Omental fat pad (tissue), 4 donors: ENCODE data around the gene MAP10. TPM values are rescaled to one million over a fixed set of nuclear protein-coding genes. Genes with fewer than 3 reads are reported as not detected.

Experiments used
- ATAC-seq: fragments of 150-250 bp; one replicate; pipeline ENCODE4 v1.9.1; 2016; ENCODE audit warnings: mild to moderate bottlenecking, moderate library complexity; ENCODE audit not compliant: low FRiP score
- DNase-seq: peaks from one replicate; pipeline ENCODE4 v3.0.0-alpha.2; 2019; ENCODE audit warnings: low spot score
- CTCF ChIP-seq, 3 donors: fragments of 450-650 bp; IDR thresholded peaks; one replicate each; pipeline ENCODE4 v1.5.1; 2016 to 2017; ENCODE audit warnings: antibody characterized with exemption in 3 of 3, mild to moderate bottlenecking in 3 of 3, moderate library complexity in 2 of 3
- small RNA-seq: library from RNA; depleted of rRNA; stranded (forward); fragments of <200 nt; gene quantifications from one replicate; pipeline ENCODE3, GENCODE V24; 2016
- total RNA-seq, 4 donors: library from RNA; depleted of rRNA; stranded (reverse); fragments of >200 nt; gene quantifications; one replicate each; pipeline ENCODE4 v1.1.0, GENCODE V29; 2016

Gene MAP10
- total RNA-seq, 4 donors from 2014 or later, result 0.56 to 4.6 (median 1.2) TPM

DNA sequence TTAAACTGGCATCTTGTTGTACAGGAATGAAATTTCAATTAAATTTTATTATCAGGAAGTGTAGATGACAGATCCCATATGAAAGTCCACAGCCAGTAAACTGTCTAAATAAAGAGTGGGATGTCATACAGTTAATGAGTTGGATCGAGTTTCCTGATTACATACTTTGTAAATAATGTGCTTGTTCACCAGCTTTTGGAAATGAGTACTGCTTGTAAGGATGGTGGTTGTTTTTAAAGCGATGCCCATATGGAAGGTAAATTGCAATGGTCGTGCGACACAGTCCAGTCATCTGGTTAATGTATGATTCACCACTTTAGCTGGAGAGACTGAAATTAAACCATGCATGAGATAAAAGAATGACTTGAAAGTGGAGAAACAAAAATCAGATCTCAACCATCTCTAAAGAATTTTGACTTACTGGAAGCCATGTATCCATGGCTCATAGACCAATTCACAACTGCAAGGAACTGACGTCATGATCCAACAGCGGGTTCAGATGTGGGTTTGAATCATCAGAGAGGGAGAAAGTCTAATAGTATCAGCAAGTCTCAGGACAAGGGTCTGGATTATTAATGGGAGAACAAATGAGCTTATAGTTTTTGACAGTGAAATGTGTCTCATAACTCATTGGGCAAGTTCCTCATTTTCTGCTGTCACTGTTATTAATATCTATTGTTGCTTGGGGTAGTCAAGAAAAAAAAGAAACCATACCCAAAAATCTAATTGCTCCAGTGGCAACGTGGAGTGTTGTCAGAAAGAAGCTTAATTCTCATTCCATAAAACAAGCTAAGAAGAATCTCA lies 49.0 kb downstream of the MAP10 start:
- ATAC-seq (no peak), DNase-seq (no peak)

DNA sequence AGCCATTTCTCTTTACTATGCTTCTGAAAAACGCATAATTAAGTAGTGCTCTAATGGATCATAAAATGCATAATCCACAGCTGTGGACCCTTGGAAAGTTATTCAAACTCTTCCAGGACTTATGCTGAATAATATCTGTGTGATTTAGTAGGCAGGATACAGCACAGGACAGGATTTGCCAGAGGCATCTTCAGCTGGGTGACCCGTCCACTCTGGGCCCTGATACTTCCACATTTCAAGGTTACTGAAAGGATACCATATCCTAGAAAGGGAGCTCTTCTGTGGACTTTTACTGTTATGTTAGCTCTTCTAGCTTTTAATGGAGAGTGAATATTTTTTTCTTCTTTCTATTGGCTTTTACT lies 49.6 kb downstream of the MAP10 start:
- ATAC-seq (no peak), DNase-seq (no peak)
- TF ChIP-seq CTCF (IDR thresholded peaks at IDR 0.05), result no peak

More for the DNA sequence above, 49.0 kb downstream of the MAP10 start:
- no peak for TF ChIP-seq CTCF (IDR thresholded peaks at IDR 0.05)

GRCh38 chr1:232856541-232856940 lies 51.3 kb downstream of the MAP10 start:
- no peak for TF ChIP-seq CTCF (IDR thresholded peaks at IDR 0.05)
- no peak for ATAC-seq
- DNase-seq, result no peak

Small RNA genes lying within 50 kb of the gene (small RNA-seq; reads per million reads assigned to genes)
- gene RNU1-74P, result not detected

Other genes with a start within 250 kb of the MAP10 start
- 100 to 1,000 TPM in 1 of 4 donors, 10 to 100 TPM in 3; 20.5 to 111 (median 39.8) TPM for gene SIPA1L2, start 175.3 kb upstream of the MAP10 start, total RNA-seq
- 10 to 100 TPM; 18.5 to 32.9 (median 25.1) TPM for gene NTPCR, start 145.2 kb downstream of the MAP10 start, total RNA-seq